SK-N-SH (cell line): ENCODE measurements around the gene ATP6AP1. TPM values are rescaled to one million over a fixed set of nuclear protein-coding genes. Genes with fewer than 3 reads are reported as not detected.

ENCODE experiments used
- CTCF ChIA-PET: fragments of 300-600, 350-600 bp; formaldehyde crosslinking; extraction: SDS; loops from one replicate; lab custom pipeline; 2021; lab: Yijun Ruan, JAX
- POLR2A ChIA-PET: fragments of 350-600 bp; sonication (Branson Sonifier 250); formaldehyde crosslinking; extraction: SDS; loops from one replicate; lab custom pipeline; 2020; ENCODE audit warnings: antibody characterized with exemption, inconsistent platforms; lab: Yijun Ruan, JAX
- DNase-seq: peaks from one replicate; pipeline ENCODE4 v3.0.0; 2012
- H2AFZ ChIP-seq: fragments of 200-600 bp; sonication (generic); 2 replicates; pipeline ENCODE4 v1.8.1; 2016; ENCODE audit warnings: antibody characterized with exemption, mild to moderate bottlenecking, low read depth
- H3F3A ChIP-seq: fragments of 200-600 bp; sonication (generic); replicated peaks from 2 replicates; pipeline ENCODE3; 2016; ENCODE audit warnings: antibody characterized with exemption, mild to moderate bottlenecking; ENCODE audit not compliant: insufficient read depth
- H3K27ac ChIP-seq, 2 experiments: fragments of 200-500 bp in 1 of 2; fragments of 200-600 bp in 1 of 2; sonication (Bioruptor generic) in 1 of 2; sonication (generic), shearing (Covaris generic) in 1 of 2; 2 replicates each; pipeline versions ENCODE4 v1.5.1 to v1.6.1; 2014 to 2016; ENCODE audit warnings: low read depth in 2 of 2, inconsistent platforms in 1 of 2, low read length in 1 of 2, mild to moderate bottlenecking in 1 of 2, mixed read lengths in 1 of 2
- H3K27me3 ChIP-seq: fragments of 200-600 bp; sonication (generic), shearing (Covaris generic); 2 replicates; pipeline ENCODE4 v1.6.1; 2016; ENCODE audit warnings: mixed run types; ENCODE audit not compliant: insufficient read depth
- H3K36me3 ChIP-seq, 2 experiments: fragments of 200-500 bp in 1 of 2; fragments of 200-600 bp in 1 of 2; sonication (Bioruptor generic) in 1 of 2; sonication (generic) in 1 of 2; replicated peaks in 1 of 2; 2 replicates each; pipeline versions ENCODE3 to v1.5.1; 2014 to 2016; ENCODE audit warnings: low read length in 1 of 2, mild to moderate bottlenecking in 1 of 2; ENCODE audit not compliant: insufficient read depth in 2 of 2, control insufficient read depth in 1 of 2
- H3K4me1 ChIP-seq, 2 experiments: fragments of 200-500 bp in 1 of 2; fragments of 200-600 bp in 1 of 2; sonication (Bioruptor generic) in 1 of 2; sonication (generic), shearing (Covaris generic) in 1 of 2; 2 replicates each; pipeline versions ENCODE4 v1.5.1 to v1.6.1; 2014 to 2016; ENCODE audit warnings: low read depth in 1 of 2, low read length in 1 of 2, mixed run types in 1 of 2; ENCODE audit not compliant: insufficient read depth in 2 of 2, control insufficient read depth in 1 of 2
- H3K4me2 ChIP-seq: fragments of 200-600 bp; sonication (generic), shearing (Covaris generic); 2 replicates; pipeline ENCODE4 v1.6.1; 2017; ENCODE audit warnings: mixed run types
- H3K4me3 ChIP-seq, 2 experiments: fragments of 200-500 bp in 1 of 2; fragments of 200-600 bp in 1 of 2; sonication (Bioruptor generic) in 1 of 2; sonication (generic), shearing (Covaris generic) in 1 of 2; 2 replicates each; pipeline versions ENCODE4 v1.5.1 to v1.8.1; 2014 to 2016; ENCODE audit warnings: low read depth in 2 of 2, inconsistent platforms in 1 of 2, low read length in 1 of 2, mild to moderate bottlenecking in 1 of 2, mixed read lengths in 1 of 2, moderate library complexity in 1 of 2
- H3K79me2 ChIP-seq: fragments of 200-600 bp; sonication (generic); 2 replicates; pipeline ENCODE4 v1.8.1; 2017; ENCODE audit warnings: mild to moderate bottlenecking; ENCODE audit not compliant: insufficient read depth
- H3K9ac ChIP-seq: fragments of 200-600 bp; sonication (generic); 2 replicates; pipeline ENCODE4 v1.6.1; 2017; ENCODE audit warnings: mixed run types
- H3K9me2 ChIP-seq: fragments of 200-600 bp; sonication (generic); 2 replicates; pipeline ENCODE4 v1.6.1; 2017; ENCODE audit warnings: mixed run types
- H3K9me3 ChIP-seq: fragments of 200-600 bp; sonication (generic); 2 replicates; pipeline ENCODE4 v1.6.1; 2017; ENCODE audit warnings: mixed run types, mild to moderate bottlenecking, moderate library complexity
- H4K20me1 ChIP-seq: fragments of 200-600 bp; sonication (generic); 2 replicates; pipeline ENCODE4 v1.6.1; 2017; ENCODE audit warnings: mild to moderate bottlenecking, mixed run types; ENCODE audit not compliant: insufficient read depth
- CHD2 ChIP-seq: fragments of 150-350 bp; IDR thresholded peaks from 2 replicates; pipeline ENCODE4 v1.6.1; 2018; ENCODE audit warnings: low read length; ENCODE audit not compliant: partially characterized antibody
- ELF1 ChIP-seq: IDR thresholded peaks from 2 replicates; pipeline ENCODE4 v1.4.0; 2012
- EP300 ChIP-seq, 2 experiments: IDR thresholded peaks; 2 replicates each; pipeline versions ENCODE4 v1.4.0 to v1.6.1; 2012; ENCODE audit warnings: borderline replicate concordance in 1 of 2, low read depth in 1 of 2, low read length in 1 of 2
- FOSL2 ChIP-seq: IDR thresholded peaks from 2 replicates; pipeline ENCODE4 v1.4.0; 2012; ENCODE audit warnings: low read depth, mild to moderate bottlenecking, moderate library complexity, borderline replicate concordance
- FOXM1 ChIP-seq: IDR thresholded peaks from 2 replicates; pipeline ENCODE4 v1.4.0; 2012; ENCODE audit warnings: low read depth, mild to moderate bottlenecking
- GABPA ChIP-seq: IDR thresholded peaks from 2 replicates; pipeline ENCODE4 v1.4.0; 2012; ENCODE audit warnings: low read depth, mild to moderate bottlenecking
- MEF2A ChIP-seq: IDR thresholded peaks from 2 replicates; pipeline ENCODE4 v1.4.0; 2012; ENCODE audit warnings: low read depth, borderline replicate concordance
- NFIC ChIP-seq: IDR thresholded peaks from 2 replicates; pipeline ENCODE4 v1.4.0; 2012; ENCODE audit warnings: borderline replicate concordance
- NRF1 ChIP-seq: IDR thresholded peaks from 2 replicates; pipeline ENCODE4 v1.6.1; 2012; ENCODE audit warnings: low read depth, mild to moderate bottlenecking, low read length
- POLR2AphosphoS5 ChIP-seq: IDR thresholded peaks from 2 replicates; pipeline ENCODE4 v1.6.1; 2012; ENCODE audit warnings: low read depth, low read length
- SMC3 ChIP-seq: IDR thresholded peaks from 2 replicates; pipeline ENCODE4 v1.6.1; 2012; ENCODE audit warnings: low read depth, low read length, improper control_type of control experiment
- YY1 ChIP-seq: IDR thresholded peaks from 2 replicates; pipeline ENCODE4 v1.4.0; 2012; ENCODE audit warnings: low read depth, mild to moderate bottlenecking
- WGBS: methylation state at CpG from one replicate; pipeline ENCODE4 v1.1.6; 2017; ENCODE audit warnings: low lambda C conversion rate; 5-methylcytosine and 5-hydroxymethylcytosine counted together
- polyA plus RNA-seq, 3 experiments: library from polyadenylated mRNA; depleted of rRNA; stranded (reverse); fragments of >200 nt; gene quantifications; 2 replicates each; pipeline ENCODE4 v1.2.3, GENCODE V29; 2012
- TF ChIP-seq, protein P1 (sequence below): fragments of 200-600 bp; sonication (generic); IDR thresholded peaks from 2 replicates; pipeline ENCODE4 v1.6.1; 2017; ENCODE audit warnings: antibody characterized with exemption, mild to moderate bottlenecking, moderate library complexity
- TF ChIP-seq, protein P2 (sequence below): IDR thresholded peaks from 2 replicates; pipeline ENCODE4 v1.4.0; 2012; ENCODE audit warnings: low read depth, borderline replicate concordance
- TF ChIP-seq, protein P3 (sequence below): IDR thresholded peaks from 2 replicates; pipeline ENCODE4 v1.4.0; 2012; ENCODE audit warnings: low read depth, borderline replicate concordance

Gene ATP6AP1
- polyA plus RNA-seq, 1 of the 3 experiments (the other 2 are of a cell fraction): 102 TPM

DNA sequence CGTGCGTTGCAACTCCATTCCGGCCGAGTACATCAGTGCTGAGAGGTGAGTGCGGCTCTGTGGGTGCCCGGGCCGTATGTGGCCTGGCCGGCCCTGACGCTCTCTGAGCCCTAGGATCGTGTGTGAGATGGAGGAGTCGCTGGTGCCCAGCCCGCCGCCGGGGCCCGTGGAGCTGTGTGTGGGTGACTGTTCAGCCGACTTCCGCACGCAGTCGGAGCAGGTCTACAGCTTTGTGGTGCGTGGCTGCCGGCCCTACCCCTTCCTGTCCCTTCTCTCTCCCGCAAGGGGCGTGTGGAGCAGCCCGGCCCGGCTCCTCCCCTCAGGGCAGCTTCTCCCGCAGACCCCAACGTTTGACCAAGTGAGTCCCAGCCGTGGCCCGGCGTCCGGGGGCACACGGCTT lies 37.6 kb downstream of the ATP6AP1 start:
- CTCF ChIA-PET: interaction anchor here (0.7 kb wide), 1 partner anchor 66 kb away, joined by 3 read pairs; no protein-coding TSS in a partner anchor
- peaks cover 7% of the 10 kb centered on the region; the same call in 1 of the 2 replicates for H3K79me2 ChIP-seq
- no peak for TF ChIP-seq FOXM1

DNA sequence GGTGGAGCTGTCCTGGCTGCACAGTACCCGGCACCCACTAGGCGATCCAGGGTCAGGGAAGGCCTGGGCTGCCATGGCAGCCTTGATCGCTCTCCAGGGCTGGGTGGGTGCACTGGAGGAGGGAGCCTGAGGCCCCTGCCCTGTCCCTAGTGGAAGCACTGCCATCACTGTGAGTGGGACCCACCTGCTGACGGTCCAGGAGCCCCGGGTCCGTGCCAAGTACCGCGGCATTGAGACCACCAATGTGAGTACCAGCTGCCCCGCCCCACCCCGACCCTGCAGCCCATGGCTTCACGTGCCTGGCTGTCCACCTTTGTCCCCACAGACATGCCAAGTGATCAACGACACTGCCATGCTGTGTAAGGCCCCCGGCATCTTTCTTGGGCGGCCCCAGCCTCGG lies 38.4 kb downstream of the ATP6AP1 start:
- H4K20me1 ChIP-seq: peaks cover 18% of the 10 kb centered on the region
- no peak overlapping the region for H3K4me3 ChIP-seq
- H3F3A ChIP-seq: no peaks in the 10 kb centered on the region
- POLR2A ChIA-PET: no interaction called here
- H3K27me3 ChIP-seq: peaks cover 9% of the 10 kb centered on the region
- no peak overlapping the region for H2AFZ ChIP-seq
- H3K27ac ChIP-seq: no peak overlapping the region
- H3K4me2 ChIP-seq: no peak overlapping the region
- H3K9ac ChIP-seq: no peak overlapping the region
- H3K4me1 ChIP-seq: no peaks in the 10 kb centered on the region
- peaks cover 0 to 33% of the 10 kb centered on the region in 2 experiments for H3K36me3 ChIP-seq
- WGBS: 70% methylated on average over 2 of the region's 15 CpGs
- TF ChIP-seq, protein P1, sequence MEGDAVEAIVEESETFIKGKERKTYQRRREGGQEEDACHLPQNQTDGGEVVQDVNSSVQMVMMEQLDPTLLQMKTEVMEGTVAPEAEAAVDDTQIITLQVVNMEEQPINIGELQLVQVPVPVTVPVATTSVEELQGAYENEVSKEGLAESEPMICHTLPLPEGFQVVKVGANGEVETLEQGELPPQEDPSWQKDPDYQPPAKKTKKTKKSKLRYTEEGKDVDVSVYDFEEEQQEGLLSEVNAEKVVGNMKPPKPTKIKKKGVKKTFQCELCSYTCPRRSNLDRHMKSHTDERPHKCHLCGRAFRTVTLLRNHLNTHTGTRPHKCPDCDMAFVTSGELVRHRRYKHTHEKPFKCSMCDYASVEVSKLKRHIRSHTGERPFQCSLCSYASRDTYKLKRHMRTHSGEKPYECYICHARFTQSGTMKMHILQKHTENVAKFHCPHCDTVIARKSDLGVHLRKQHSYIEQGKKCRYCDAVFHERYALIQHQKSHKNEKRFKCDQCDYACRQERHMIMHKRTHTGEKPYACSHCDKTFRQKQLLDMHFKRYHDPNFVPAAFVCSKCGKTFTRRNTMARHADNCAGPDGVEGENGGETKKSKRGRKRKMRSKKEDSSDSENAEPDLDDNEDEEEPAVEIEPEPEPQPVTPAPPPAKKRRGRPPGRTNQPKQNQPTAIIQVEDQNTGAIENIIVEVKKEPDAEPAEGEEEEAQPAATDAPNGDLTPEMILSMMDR: no peak
- no peak for TF ChIP-seq MEF2A
- no peak for TF ChIP-seq FOSL2
- no peak for TF ChIP-seq CHD2
- no peak for TF ChIP-seq FOXM1
- 0 out of 2 replicates have a peak, but pooled peaks cover 2% of the 10 kb centered on the region for H3K79me2 ChIP-seq
- no peak for DNase-seq
- no peaks in the 10 kb centered on the region for H3K9me2 ChIP-seq
- CTCF ChIA-PET: interaction anchor here (0.7 to 1.1 kb wide), 2 partner anchors 22 to 65 kb away, joined by 3 to 4 read pairs; no protein-coding TSS in a partner anchor
- H3K9me3 ChIP-seq: no peaks in the 10 kb centered on the region

More for the DNA sequence above, 37.6 kb downstream of the ATP6AP1 start:
- Histone ChIP-seq H3K4me1 (no peaks in the 10 kb centered on the region), H3K27ac (no peak overlapping the region), H3K9ac (no peak overlapping the region), H3F3A (no peaks in the 10 kb centered on the region), H3K4me2 (no peak overlapping the region), H3K4me3 (no peak overlapping the region), H2AFZ (no peak overlapping the region), H3K27me3 (0 out of 2 replicates have a peak, but pooled peaks cover under 1% of the 10 kb centered on the region), H3K36me3 (peaks cover 0 to 35% of the 10 kb centered on the region in 2 experiments), H3K9me2 (no peaks in the 10 kb centered on the region), H4K20me1 (peaks cover 23% of the 10 kb centered on the region), H3K9me3 (no peaks in the 10 kb centered on the region)
- WGBS: 42% methylated on average over 6 of the region's 32 CpGs
- DNase-seq: no peak
- POLR2A ChIA-PET: no interaction called here

DNA sequence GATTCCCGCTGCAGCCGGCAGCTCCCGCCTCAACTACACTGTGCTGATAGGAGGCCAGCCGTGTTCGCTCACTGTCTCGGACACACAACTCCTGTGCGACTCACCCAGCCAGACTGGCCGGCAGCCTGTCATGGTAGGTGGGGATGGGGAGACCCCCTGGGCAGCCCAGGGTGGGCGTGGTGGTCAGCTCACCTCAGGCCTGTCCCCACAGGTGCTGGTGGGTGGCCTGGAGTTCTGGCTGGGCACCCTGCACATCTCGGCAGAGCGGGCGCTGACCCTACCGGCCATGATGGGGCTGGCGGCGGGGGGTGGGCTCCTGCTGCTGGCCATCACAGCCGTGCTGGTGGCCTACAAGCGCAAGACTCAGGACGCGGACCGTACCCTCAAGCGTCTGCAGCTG lies 39.1 kb downstream of the ATP6AP1 start:
- WGBS: 78% methylated on average over 8 of the region's 21 CpGs
- Histone ChIP-seq H3K4me1 (no peaks in the 10 kb centered on the region), H3K9me3 (no peaks in the 10 kb centered on the region), H2AFZ (no peak overlapping the region), H3K4me2 (no peak overlapping the region), H3K36me3 (peaks cover 0 to 30% of the 10 kb centered on the region in 2 experiments), H4K20me1 (peaks cover 13% of the 10 kb centered on the region), H3K9me2 (no peaks in the 10 kb centered on the region), H3K27me3 (peaks cover 13% of the 10 kb centered on the region), H3K27ac (no peak overlapping the region), H3K4me3 (no peak overlapping the region), H3K9ac (no peak overlapping the region), H3F3A (no peaks in the 10 kb centered on the region), H3K79me2 (0 out of 2 replicates have a peak, but pooled peaks cover 2% of the 10 kb centered on the region)
- CTCF ChIA-PET: interaction anchor here (1.1 kb wide), 1 partner anchor 22 kb away, joined by 4 read pairs; no protein-coding TSS in a partner anchor
- DNase-seq: no peak
- POLR2A ChIA-PET: no interaction called here
- TF ChIP-seq GABPA: no peak
- TF ChIP-seq, protein P2, sequence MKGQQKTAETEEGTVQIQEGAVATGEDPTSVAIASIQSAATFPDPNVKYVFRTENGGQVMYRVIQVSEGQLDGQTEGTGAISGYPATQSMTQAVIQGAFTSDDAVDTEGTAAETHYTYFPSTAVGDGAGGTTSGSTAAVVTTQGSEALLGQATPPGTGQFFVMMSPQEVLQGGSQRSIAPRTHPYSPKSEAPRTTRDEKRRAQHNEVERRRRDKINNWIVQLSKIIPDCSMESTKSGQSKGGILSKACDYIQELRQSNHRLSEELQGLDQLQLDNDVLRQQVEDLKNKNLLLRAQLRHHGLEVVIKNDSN: no peak
- TF ChIP-seq, protein P1: no peak
- no peak for TF ChIP-seq YY1
- no peak for TF ChIP-seq SMC3
- no peak for TF ChIP-seq FOXM1
- no peak for TF ChIP-seq POLR2AphosphoS5
- TF ChIP-seq, protein P3, sequence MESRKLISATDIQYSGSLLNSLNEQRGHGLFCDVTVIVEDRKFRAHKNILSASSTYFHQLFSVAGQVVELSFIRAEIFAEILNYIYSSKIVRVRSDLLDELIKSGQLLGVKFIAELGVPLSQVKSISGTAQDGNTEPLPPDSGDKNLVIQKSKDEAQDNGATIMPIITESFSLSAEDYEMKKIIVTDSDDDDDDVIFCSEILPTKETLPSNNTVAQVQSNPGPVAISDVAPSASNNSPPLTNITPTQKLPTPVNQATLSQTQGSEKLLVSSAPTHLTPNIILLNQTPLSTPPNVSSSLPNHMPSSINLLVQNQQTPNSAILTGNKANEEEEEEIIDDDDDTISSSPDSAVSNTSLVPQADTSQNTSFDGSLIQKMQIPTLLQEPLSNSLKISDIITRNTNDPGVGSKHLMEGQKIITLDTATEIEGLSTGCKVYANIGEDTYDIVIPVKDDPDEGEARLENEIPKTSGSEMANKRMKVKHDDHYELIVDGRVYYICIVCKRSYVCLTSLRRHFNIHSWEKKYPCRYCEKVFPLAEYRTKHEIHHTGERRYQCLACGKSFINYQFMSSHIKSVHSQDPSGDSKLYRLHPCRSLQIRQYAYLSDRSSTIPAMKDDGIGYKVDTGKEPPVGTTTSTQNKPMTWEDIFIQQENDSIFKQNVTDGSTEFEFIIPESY: no peak
- no peak for TF ChIP-seq NFIC
- TF ChIP-seq EP300 (IDR thresholded peaks at IDR 0.05; ENCODE audit: borderline replicate concordance in 1 of 2, low read depth in 1 of 2, low read length in 1 of 2): no peak
- no peak for TF ChIP-seq ELF1
- TF ChIP-seq NRF1: no peak
